GM12801 (cell line): Measurements from ENCODE around the gene ADGRB2.

Experiments used
- CTCF ChIP-seq: IDR thresholded peaks from one replicate; pipeline ENCODE4 v1.5.1; 2011; ENCODE audit warnings: control low read depth; ENCODE audit not compliant: insufficient read length; ENCODE audit errors: extremely low read depth

The ADGRB2 gene

GRCh38 chr1:31747304-31747703 is 16.8 kb downstream of the ADGRB2 start:
- TF ChIP-seq CTCF, result no peak

- TF ChIP-seq CTCF, result no peak
Measured at GRCh38 chr1:31746687-31747086, 17.5 kb downstream of the ADGRB2 start.

- no peak for TF ChIP-seq CTCF
Measured at GRCh38 chr1:31745946-31746670, 18.0 kb downstream of the ADGRB2 start.

- TF ChIP-seq CTCF, result no peak
Measured at GRCh38 chr1:31745096-31745945, 18.8 kb downstream of the ADGRB2 start.

- TF ChIP-seq CTCF, result no peak
Measured at GRCh38 chr1:31744165-31744888, 19.8 kb downstream of the ADGRB2 start.

- TF ChIP-seq CTCF, result no peak
Measured at GRCh38 chr1:31742462-31743212, 21.5 kb downstream of the ADGRB2 start.
